B cell (primary cell): Measurements from ENCODE around the gene SPACA7. TPM values are rescaled to one million over a fixed set of nuclear protein-coding genes. Genes with fewer than 3 reads are reported as not detected.

Experiments used
- ATAC-seq: fragments of 200-7000 bp; cut with Tn5 transposase; one replicate; pipeline ENCODE4 v1.10.0; 2021; ENCODE audit warnings: low read depth, mild to moderate bottlenecking, moderate number of reproducible peaks, moderate library complexity
- CTCF ChIA-PET: fragments of 350-600 bp; sonication (Branson Sonifier 250); formaldehyde crosslinking; loops from one replicate; lab custom pipeline; 2021; ENCODE audit warnings: antibody characterized with exemption, inconsistent platforms; lab: Charles Lee
- POLR2A ChIA-PET: fragments of 350-600 bp; sonication (Branson Sonifier 250); formaldehyde crosslinking; loops from one replicate; lab custom pipeline; 2021; ENCODE audit warnings: antibody characterized with exemption; lab: Charles Lee
- DNase-seq: peaks from one replicate; pipeline ENCODE4 v3.0.0; 2013
- H2AFZ ChIP-seq: 2 replicates; pipeline ENCODE4 v1.6.1; 2012; ENCODE audit warnings: mild to moderate bottlenecking, low read depth, low read length; ENCODE audit not compliant: insufficient read depth, poor library complexity, severe bottlenecking
- H3K27ac ChIP-seq, 2 donors: 1 replicate in 1 of 2; 2 replicates in 1 of 2; pipeline ENCODE4 v1.5.1; 2012 to 2013; ENCODE audit warnings: low read length in 2 of 2, mild to moderate bottlenecking in 2 of 2, moderate library complexity in 1 of 2
- H3K27me3 ChIP-seq, 4 experiments: fragments of 200-600 bp in 1 of 4; sonication (generic) in 1 of 4; replicated peaks in 1 of 4; 1 replicate in 2 of 4; 2 replicates in 2 of 4; pipeline versions ENCODE4 v1.6.1 to v1.7.0; 2013 to 2016; ENCODE audit warnings: low read length in 3 of 4, mild to moderate bottlenecking in 2 of 4, mixed read lengths in 1 of 4, moderate library complexity in 1 of 4; ENCODE audit not compliant: insufficient read depth in 4 of 4, control insufficient read depth in 3 of 4; ENCODE audit errors: control extremely low read depth in 1 of 4
- H3K36me3 ChIP-seq, 2 experiments: replicated peaks in 1 of 2; 1 replicate in 1 of 2; 2 replicates in 1 of 2; pipeline versions ENCODE4 v1.6.1 to v1.7.1; 2013; ENCODE audit warnings: low read length in 1 of 2; ENCODE audit not compliant: insufficient read depth in 2 of 2, control insufficient read depth in 1 of 2; ENCODE audit errors: control extremely low read depth in 1 of 2, extremely low read depth in 1 of 2
- H3K4me1 ChIP-seq, 2 donors: fragments of 200-600 bp in 1 of 2; sonication (generic) in 1 of 2; 1 replicate in 1 of 2; 2 replicates in 1 of 2; pipeline versions ENCODE4 v1.5.1 to v1.6.1; 2013 to 2017; ENCODE audit warnings: low read length in 2 of 2; ENCODE audit not compliant: control insufficient read depth in 2 of 2, insufficient read depth in 2 of 2
- H3K4me2 ChIP-seq: replicated peaks from 2 replicates; pipeline ENCODE3; 2012; ENCODE audit warnings: mild to moderate bottlenecking, low read depth, low read length; ENCODE audit not compliant: poor library complexity, severe bottlenecking
- H3K4me3 ChIP-seq, 5 experiments: fragments of 200-600 bp in 1 of 5; sonication (generic) in 1 of 5; 1 replicate in 3 of 5; 2 replicates in 2 of 5; pipeline versions ENCODE4 v1.5.1 to v1.7.0; 2011 to 2016; ENCODE audit warnings: low read length in 4 of 5, mild to moderate bottlenecking in 4 of 5, low read depth in 2 of 5, control low read depth in 1 of 5, moderate library complexity in 1 of 5; ENCODE audit not compliant: insufficient read depth in 1 of 5; ENCODE audit errors: control extremely low read depth in 1 of 5, extremely low read depth in 1 of 5
- H3K79me2 ChIP-seq: fragments of 200-600 bp; sonication (generic); one replicate; pipeline ENCODE4 v1.6.0; 2016; ENCODE audit warnings: low read length; ENCODE audit not compliant: control insufficient read depth, insufficient read depth
- H3K9ac ChIP-seq: fragments of 200-600 bp; sonication (generic); 2 replicates; pipeline ENCODE4 v1.6.1; 2017; ENCODE audit warnings: mild to moderate bottlenecking, low read length, moderate library complexity
- H3K9me3 ChIP-seq, 3 donors: one replicate each; pipeline versions ENCODE4 v1.6.1 to v1.7.1; 2013; ENCODE audit warnings: low read length in 2 of 3; ENCODE audit not compliant: control insufficient read depth in 2 of 3, insufficient read depth in 1 of 3; ENCODE audit errors: control extremely low read depth in 1 of 3
- H4K20me1 ChIP-seq: 2 replicates; pipeline ENCODE4 v1.6.0; 2012; ENCODE audit warnings: mild to moderate bottlenecking, low read length; ENCODE audit not compliant: insufficient read depth, control insufficient read depth, poor library complexity, severe bottlenecking
- H3K27ac Mint-ChIP-seq: one replicate; pipeline ENCODE4 v1.8.0; 2021; ENCODE audit warnings: mixed read lengths
- H3K27me3 Mint-ChIP-seq: one replicate; pipeline ENCODE4 v1.8.0; 2021; ENCODE audit warnings: mixed read lengths
- H3K4me1 Mint-ChIP-seq: one replicate; pipeline ENCODE4 v1.8.0; 2021; ENCODE audit warnings: mixed read lengths
- H3K4me3 Mint-ChIP-seq: one replicate; pipeline ENCODE4 v1.8.0; 2021; ENCODE audit warnings: mixed read lengths
- H3K9me3 Mint-ChIP-seq: one replicate; pipeline ENCODE4 v1.8.0; 2022; ENCODE audit warnings: mixed read lengths; ENCODE audit not compliant: insufficient read depth
- CTCF ChIP-seq: fragments of 200-600 bp; IDR thresholded peaks from one replicate; pipeline ENCODE4 v1.8.0; 2022; ENCODE audit warnings: antibody characterized with exemption, mild to moderate bottlenecking
- EZH2 ChIP-seq: IDR thresholded peaks from 2 replicates; pipeline ENCODE4 v1.6.1; 2012; ENCODE audit warnings: borderline replicate concordance, low read depth, mild to moderate bottlenecking, moderate library complexity, low read length; ENCODE audit not compliant: insufficient read depth, poor library complexity, severe bottlenecking
- WGBS: methylation state at CpG from one replicate; pipeline ENCODE4 v1.1.5; 2013; ENCODE audit warnings: missing lambda C conversion rate; ENCODE audit not compliant: insufficient coverage; 5-methylcytosine and 5-hydroxymethylcytosine counted together
- intact Hi-C: fragments of 100-400 bp; cut with micrococcal nuclease; formaldehyde crosslinking; loops from one replicate; pipeline ENCODE4 v1.10.0; 2022
- polyA plus RNA-seq: library from polyadenylated mRNA; depleted of rRNA; stranded (reverse); fragments of >200 nt; gene quantifications from 2 replicates; pipeline ENCODE4 v1.2.3, GENCODE V29; 2012
- total RNA-seq, 2 donors: library from RNA; stranded (reverse); fragments of 120-200 nt in 1 of 2; gene quantifications; 1 replicate in 1 of 2; 2 replicates in 1 of 2; pipeline versions ENCODE4 v1.2.3 to v1.2.4, GENCODE V29; 2013 to 2022

SPACA7 gene
- total and polyA plus RNA-seq, 2 donors (not counting 1 experiment from before 2014, with no cell fraction given): not detected

- ChIA-PET POLR2A (no interaction called here), CTCF (no interaction called here)
- H3K79me2 ChIP-seq: no peaks in the 10 kb centered on the region
- intact Hi-C loops: no loop called here
- H3K9me3 ChIP-seq: peaks cover 0 to 17% (median 2%) of the 10 kb centered on the region in 3 donors
- no peak for TF ChIP-seq CTCF
- TF ChIP-seq EZH2: no peak
- H3K4me2 ChIP-seq: no peak overlapping the region
- no peak overlapping the region for H2AFZ ChIP-seq
- ATAC-seq (no peak), DNase-seq (no peak)
- Mint-ChIP-seq H3K4me1 (no peaks in the 10 kb centered on the region), H3K9me3 (peaks cover 7% of the 10 kb centered on the region), H3K4me3 (no peak overlapping the region), H3K27me3 (no peaks in the 10 kb centered on the region), H3K27ac (no peak overlapping the region)
- no peak overlapping the region for H3K27ac ChIP-seq
- no peak overlapping the region for H3K9ac ChIP-seq
- no peaks in the 10 kb centered on the region for H4K20me1 ChIP-seq
- 94% methylated on average over 14 of the region's 16 CpGs for WGBS
- no peaks in the 10 kb centered on the region for H3K36me3 ChIP-seq
- no peaks in the 10 kb centered on the region for H3K27me3 ChIP-seq
- no peaks in the 10 kb centered on the region for H3K4me1 ChIP-seq
- no peak overlapping the region for H3K4me3 ChIP-seq
Measured at GRCh38 chr13:112454648-112455334, 78.6 kb downstream of the SPACA7 start.

- Mint-ChIP-seq H3K4me3 (no peak overlapping the region), H3K27me3 (no peaks in the 10 kb centered on the region), H3K4me1 (no peaks in the 10 kb centered on the region), H3K9me3 (peaks cover 11% of the 10 kb centered on the region), H3K27ac (no peak overlapping the region)
- no peaks in the 10 kb centered on the region for H3K27me3 ChIP-seq
- no peak overlapping the region for H2AFZ ChIP-seq
- H3K4me2 ChIP-seq: no peak overlapping the region
- H4K20me1 ChIP-seq: no peaks in the 10 kb centered on the region
- no peak overlapping the region for H3K4me3 ChIP-seq
- H3K9me3 ChIP-seq: peaks cover 0 to 17% (median 3%) of the 10 kb centered on the region in 3 donors
- ChIA-PET POLR2A (no interaction called here), CTCF (no interaction called here)
- WGBS: 89% methylated on average over 17 of the region's 17 CpGs
- no peaks in the 10 kb centered on the region for H3K79me2 ChIP-seq
- DNase-seq: no peak
- intact Hi-C loops: no loop called here
- no peaks in the 10 kb centered on the region for H3K36me3 ChIP-seq
- no peak for TF ChIP-seq CTCF
- no peak for TF ChIP-seq EZH2
- ATAC-seq: no peak
- no peaks in the 10 kb centered on the region for H3K4me1 ChIP-seq
- no peak overlapping the region for H3K9ac ChIP-seq
- no peak overlapping the region for H3K27ac ChIP-seq
Measured at GRCh38 chr13:112455476-112456059, 79.4 kb downstream of the SPACA7 start.
